ENCODE measurements around the gene DYRK1A.

DNA sequence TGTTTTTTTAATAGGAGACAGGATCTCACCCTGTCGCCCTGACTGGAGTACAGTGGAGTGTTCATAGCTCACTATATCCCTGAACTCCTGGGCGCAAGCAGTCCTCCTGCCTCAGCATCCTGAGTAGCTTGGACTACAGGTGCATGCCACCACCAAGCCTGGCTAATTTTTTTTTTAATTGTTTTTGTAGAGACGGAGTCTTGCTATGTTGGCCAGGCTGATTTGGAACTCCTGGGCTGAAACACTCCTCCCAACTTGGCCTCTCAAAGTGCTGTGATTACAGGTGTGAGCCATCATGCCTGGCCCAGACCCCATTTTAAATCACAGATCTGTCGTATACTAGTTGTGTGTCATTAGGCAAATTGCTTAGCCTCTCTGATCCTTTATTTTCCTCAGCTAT is 161.1 kb downstream of the DYRK1A start:
- TF ChIP-seq POLR2A (IDR thresholded peaks at IDR 0.05; ENCODE audit: low read depth, low read length): no peak
- no peak for TF ChIP-seq POLR2AphosphoS5 (IDR thresholded peaks at IDR 0.05; ENCODE audit: low read depth, low read length)
- no peak for TF ChIP-seq TAF1 (IDR thresholded peaks at IDR 0.05; ENCODE audit: low read depth, low read length)
- no peak for TF ChIP-seq SPI1 (IDR thresholded peaks at IDR 0.05; ENCODE audit: low read depth, low read length)

Measured in GM12891 (cell line).